Stimulated activated CD8-positive, alpha-beta memory T cell treated with anti-CD3 and anti-CD28 coated beads, Interleukin-12 subunit alpha, Interleukin-12 subunit beta, amount 100 ng/mL, for 1 hour (primary cell): Measurements from ENCODE around the gene KIRREL1.
"Not testable (repeated sequence)": the region's sequence is repeated elsewhere in the genome, so short reads cannot be mapped to it uniquely, and the experiment has no call there.

Source experiments
- DNase-seq: peaks from one replicate; pipeline ENCODE4 v3.0.0-alpha.2; 2020; ENCODE audit warnings: low read depth

KIRREL1 gene

GRCh38 chr1:158105352-158106095, 112.1 kb downstream of the KIRREL1 start:
- DNase-seq, result no peak

- DNase-seq, result no peak
Observed at GRCh38 chr1:158107916-158108315, 114.5 kb downstream of the KIRREL1 start.

DNA sequence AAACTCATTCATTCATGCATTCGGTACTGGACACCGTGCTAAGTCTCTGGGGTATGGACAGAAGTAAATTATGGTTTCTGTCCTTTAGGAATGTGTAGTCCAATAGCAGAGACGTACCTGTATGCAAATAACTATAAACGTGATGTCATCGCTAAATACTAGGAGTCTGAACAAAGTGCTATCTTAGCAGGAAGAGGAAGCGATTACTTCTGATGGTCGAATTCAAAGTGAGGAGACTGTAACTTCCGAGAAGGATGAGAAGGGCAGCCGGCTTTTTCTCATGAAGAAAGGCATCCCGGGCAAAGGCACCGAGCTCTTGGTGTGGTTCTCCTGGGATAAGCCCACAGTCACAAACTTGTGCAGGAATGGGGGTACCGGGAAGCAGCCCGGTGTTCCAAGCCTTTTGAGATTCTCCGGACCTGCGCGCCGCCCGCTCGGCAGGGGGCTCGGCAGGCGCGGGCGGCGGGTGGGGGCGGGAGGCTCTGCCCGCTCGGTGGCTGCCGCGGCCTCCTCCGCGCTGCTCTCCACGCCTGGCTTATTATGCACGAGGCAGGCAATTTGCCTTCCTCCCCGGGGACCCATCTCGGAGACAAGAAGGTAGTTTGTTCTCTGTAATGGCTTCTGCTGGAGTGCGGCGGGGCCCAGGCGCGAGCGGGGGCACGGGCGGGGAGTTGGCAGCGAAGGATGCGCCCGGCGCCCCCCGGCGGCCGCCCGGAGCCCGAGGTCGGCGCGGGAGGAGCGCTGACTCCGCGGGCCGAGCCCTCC, 119.7 kb downstream of the KIRREL1 start:
- no peak for DNase-seq

- no peak for DNase-seq
Observed at GRCh38 chr1:158113759-158114127, 120.3 kb downstream of the KIRREL1 start.

GRCh38 chr1:158115126-158115525, 121.7 kb downstream of the KIRREL1 start:
- DNase-seq, result no peak

DNA sequence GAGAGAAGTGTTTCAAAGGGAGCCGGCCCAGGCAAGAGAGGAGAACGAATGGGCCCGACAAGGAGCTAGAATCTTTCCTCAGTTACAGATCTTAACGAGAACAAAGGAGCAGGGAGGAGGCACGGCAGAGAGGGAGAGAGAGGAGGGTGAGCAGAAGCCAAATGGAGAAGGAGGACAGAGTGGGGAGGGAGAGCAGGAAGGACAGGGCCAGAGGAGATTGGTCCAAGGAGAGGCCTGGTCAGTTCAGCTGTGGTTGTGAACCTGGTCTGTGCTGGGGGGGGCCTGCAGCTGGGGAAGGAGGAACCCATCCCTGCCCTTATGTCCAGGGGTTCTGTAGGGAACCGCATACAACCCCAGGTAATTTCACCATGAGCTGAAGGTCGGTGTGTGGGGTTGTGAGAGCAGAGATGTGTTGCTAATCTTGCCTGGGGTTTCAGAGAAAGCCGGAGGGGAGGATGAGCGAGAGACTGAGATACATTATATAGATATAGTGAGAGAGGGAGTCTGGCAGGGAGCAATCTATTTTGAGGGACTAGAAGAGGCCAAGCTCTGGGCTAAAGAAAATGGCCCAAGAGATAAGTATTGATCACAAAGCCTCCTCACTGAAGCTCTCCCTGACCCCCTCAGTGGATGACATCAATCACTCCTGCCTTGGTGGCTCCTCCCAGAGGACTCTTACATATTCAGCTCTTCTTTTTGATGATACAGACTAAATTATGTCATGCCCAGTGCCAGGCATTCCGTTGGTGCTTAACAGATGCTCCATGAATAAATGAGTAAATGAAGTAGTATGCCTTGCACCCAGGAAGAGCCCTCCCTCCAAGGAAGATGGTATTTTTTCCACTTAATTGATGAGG, 123.1 kb downstream of the KIRREL1 start:
- DNase-seq, result no peak

DNA sequence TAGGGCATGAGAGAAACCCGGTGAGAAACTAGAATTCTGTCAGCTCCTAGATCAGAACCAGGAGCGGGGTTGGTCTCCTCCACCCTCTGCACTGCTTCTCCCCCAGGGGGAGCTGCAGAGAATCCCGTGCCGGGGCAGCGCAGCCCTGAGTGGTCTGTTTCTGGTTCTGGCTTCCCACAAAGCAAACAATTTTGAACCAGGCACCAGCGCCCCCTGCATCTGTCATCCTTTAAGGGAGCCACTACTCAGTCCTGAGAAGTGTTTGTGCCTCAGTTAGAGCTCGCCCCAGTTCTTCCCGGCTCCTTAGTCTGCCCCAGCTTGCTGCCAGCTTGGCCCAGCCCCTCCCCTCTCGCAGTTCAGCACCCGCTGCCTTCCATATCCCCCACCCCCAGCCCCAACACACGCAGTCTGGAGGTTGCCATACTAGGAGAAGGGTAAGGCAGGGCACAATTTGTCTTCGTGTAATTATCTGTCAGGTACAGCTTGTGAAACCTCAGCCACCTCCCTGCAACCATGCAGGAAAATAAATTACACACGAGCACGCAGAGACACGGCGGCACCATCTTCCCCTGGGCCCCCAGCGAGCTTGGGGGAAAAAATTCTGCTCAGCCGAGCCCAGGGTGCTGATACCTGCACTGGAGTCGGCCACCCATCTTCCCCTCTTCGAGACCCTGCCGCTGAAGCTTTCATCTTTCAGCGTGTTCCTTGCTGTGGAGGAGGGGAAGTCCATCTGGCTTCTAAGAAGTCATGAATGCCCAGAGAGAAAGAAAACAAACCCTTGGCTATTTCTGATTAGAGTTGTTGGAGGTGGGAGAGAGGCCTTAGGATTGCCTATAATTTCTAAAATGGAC, 124.6 kb downstream of the KIRREL1 start:
- peak; percentile 20 for DNase-seq

- DNase-seq, result no peak
Observed at GRCh38 chr1:158118713-158119402, 125.4 kb downstream of the KIRREL1 start.

DNA sequence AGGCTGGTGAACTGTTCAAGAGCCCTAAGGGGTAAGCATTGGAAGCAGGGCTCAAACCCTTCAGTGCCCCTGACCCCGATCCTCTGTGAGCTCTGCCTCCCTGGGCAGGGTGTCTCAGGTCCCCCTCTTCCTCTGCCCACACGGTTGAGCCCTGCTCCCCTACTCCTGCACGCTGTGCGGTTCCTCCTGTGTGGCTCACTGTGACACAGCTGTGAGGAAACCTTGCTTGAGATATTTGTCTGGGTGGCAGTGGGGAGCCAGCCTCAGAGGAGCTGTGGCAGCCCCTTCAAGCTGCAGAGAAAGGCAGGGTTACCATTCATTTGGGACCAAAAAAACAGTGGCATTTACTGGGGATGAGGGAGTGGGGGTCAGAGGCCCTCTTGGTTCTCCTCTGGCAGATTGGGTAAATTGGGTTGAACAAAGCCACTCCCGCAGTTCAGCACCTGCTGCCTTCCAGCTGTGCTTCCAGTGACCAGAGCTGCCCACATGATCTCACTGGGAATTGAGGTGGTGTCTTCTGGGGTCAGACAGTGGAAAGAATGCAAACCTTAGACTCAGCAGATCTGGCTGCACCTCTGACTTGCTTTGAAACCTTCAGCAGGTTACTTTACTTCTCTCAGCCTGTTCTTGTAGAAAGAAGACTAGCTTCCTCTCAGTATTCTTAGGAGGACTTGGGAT, 126.7 kb downstream of the KIRREL1 start:
- DNase-seq, result no peak

GRCh38 chr1:158121604-158122254, 128.3 kb downstream of the KIRREL1 start:
- no peak for DNase-seq

GRCh38 chr1:158122833-158123388, 129.5 kb downstream of the KIRREL1 start:
- DNase-seq, result no peak

- DNase-seq, result no peak
Observed at GRCh38 chr1:158124034-158124433, 130.6 kb downstream of the KIRREL1 start.

DNA sequence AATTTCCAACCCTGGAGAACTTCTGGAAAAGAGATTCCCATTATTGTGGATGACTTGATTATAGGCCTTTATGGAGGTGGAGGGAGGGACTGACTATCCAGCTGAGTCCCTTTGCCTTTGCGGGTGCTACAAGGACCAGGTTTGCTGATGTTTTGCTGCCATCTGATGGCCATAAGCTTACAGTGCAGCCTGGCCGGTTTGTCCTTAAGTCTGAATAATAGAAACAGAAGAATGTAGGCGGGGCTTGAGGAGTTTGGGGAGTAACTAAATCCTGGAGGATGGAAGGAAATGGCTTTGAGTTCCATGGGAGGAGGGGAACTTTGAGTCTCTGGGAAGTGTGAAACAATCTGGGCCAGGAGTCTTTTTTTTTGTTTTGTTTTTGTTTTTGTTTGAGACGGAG, 131.6 kb downstream of the KIRREL1 start:
- peak; percentile 56 for DNase-seq

DNA sequence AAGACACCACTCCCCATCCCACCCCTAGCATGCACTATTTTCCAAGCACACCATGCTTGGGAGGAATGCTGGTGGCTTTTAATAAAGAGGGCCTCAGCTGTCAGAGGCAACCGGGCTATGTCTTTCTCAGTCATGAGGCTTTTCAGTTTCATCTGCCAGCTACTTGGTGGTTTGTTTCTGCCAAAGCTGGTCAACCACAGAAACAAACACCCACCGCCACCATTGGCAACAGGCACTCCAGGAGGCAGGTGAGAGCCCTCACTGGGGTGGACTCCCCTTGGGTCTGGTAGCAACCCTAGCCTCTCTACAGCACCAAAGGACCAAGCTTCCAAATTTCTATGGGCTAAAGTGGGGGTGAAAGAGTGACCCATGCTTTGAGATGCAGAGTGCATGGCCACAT, 133.0 kb downstream of the KIRREL1 start:
- DNase-seq, result no peak

DNA sequence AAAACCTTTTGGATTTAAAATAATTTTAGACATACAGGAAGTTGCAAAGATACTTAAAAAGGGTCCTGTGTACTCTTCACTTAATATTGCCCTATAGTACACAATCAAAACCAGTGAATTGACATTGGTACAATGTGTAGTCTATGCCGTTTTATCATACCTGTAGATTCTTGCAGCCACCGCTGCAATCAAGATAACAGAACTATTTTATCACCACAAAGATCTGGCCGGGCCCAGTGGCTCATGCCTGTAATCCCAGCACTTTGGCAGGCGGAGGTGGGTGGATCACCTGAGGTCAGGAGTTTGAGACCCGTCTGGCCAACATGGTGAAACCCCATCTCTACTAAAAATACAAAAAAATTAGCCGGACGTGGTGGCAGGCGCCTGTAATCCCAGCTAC, 135.1 kb downstream of the KIRREL1 start:
- not testable (repeated sequence) for DNase-seq

- DNase-seq, result no peak
Observed at GRCh38 chr1:158131217-158131616, 137.8 kb downstream of the KIRREL1 start.

DNA sequence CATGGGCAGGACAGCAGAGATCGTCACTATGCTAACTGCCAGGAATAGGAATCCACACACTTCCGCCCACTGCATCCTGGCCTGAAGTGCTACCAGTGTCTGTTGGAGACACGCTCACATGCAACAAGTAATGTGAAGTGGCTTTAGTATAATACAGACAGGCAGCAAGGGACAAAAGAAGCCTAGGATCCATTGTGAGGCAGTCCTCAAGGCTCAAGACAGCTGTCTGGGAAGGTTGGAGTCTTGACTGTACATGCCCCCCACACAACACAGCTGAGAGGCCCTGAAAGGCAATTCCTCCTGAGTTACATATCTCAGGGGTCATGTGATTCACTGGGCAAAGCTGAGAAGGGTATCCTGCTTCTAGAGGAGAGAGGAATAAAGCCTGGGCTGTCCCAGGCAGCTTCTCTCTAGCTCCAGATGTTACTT, 147.3 kb downstream of the KIRREL1 start:
- DNase-seq, result no peak

GRCh38 chr1:158145173-158145719, 151.8 kb downstream of the KIRREL1 start:
- no peak for DNase-seq

- DNase-seq, result no peak
Observed at GRCh38 chr1:158146165-158146564, 152.7 kb downstream of the KIRREL1 start.
